Measurements from ENCODE around the gene PRKN.

The PRKN gene

DNA sequence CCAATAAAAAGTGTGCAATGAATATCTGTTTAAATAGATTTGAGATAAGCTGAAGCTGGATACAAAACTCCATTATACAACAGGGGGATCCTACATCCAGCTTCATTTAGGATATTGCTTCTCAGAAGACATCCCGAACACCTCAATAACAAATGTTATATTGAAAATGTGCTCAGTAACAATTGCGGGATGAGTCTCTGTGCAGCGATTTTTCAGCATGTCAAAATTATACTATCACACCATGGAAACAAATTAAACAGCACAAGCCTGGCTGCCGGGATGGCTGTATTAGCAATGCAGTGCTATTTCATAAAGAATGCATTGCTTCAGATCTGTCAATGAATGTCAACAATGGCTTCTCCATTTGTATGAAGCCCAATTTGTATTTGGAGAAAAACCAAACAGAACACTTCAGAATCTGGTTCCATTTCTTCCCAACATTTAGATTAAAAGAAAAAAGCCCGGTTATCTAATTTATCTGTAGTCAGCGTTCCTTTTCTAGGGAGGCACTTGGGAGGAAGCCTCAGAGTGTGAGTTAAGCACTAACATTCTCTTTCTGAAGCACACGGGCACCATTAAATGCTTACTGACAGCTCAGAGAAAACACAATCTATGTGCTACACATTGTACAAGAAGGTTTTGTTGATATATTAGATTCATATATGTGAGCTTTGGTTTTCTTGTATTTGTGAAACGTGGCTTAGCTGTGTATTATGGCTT lies 1142.8 kb downstream of the PRKN start:
- TF ChIP-seq, protein P1, sequence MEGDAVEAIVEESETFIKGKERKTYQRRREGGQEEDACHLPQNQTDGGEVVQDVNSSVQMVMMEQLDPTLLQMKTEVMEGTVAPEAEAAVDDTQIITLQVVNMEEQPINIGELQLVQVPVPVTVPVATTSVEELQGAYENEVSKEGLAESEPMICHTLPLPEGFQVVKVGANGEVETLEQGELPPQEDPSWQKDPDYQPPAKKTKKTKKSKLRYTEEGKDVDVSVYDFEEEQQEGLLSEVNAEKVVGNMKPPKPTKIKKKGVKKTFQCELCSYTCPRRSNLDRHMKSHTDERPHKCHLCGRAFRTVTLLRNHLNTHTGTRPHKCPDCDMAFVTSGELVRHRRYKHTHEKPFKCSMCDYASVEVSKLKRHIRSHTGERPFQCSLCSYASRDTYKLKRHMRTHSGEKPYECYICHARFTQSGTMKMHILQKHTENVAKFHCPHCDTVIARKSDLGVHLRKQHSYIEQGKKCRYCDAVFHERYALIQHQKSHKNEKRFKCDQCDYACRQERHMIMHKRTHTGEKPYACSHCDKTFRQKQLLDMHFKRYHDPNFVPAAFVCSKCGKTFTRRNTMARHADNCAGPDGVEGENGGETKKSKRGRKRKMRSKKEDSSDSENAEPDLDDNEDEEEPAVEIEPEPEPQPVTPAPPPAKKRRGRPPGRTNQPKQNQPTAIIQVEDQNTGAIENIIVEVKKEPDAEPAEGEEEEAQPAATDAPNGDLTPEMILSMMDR (IDR thresholded peaks at IDR 0.05), result no peak

DNA sequence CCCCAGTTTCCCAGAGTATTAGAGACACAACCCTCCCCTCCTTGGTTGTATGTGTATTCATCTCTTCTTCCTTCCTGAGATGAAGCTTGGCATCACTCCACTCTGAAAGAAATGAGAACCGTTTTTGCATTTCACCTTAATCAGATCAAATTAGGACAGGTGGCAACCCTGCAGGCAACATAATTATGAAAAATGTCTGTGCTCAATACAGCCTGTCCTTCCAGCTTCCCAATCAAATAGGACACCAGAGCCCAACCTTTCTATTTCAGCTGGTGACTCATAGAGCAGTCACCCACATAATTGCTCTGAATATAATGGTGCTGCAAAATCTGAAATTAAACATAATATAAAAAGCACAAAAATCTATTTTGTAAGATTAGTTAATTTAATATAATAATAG lies 1143.5 kb downstream of the PRKN start:
- TF ChIP-seq, protein P1 (IDR thresholded peaks at IDR 0.05), result no peak

DNA sequence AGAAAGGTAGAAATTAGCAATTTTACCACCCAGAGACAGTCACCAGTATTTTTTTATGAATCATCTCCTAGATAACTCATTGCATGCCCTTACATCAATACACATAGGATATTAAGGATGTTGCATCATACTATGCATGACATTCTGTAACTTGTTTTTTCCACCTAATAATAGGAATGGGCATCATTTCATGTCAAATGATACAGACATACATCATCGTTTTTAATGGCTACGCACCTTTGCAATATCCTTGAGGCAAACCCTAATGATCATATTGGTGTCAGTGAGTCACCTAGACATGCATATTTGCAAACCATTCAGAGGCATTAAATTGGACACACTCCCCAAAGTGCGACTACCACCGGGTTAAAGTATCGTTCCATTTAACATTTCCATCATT lies 1144.0 kb downstream of the PRKN start:
- TF ChIP-seq, protein P1 (IDR thresholded peaks at IDR 0.05), result no peak

DNA sequence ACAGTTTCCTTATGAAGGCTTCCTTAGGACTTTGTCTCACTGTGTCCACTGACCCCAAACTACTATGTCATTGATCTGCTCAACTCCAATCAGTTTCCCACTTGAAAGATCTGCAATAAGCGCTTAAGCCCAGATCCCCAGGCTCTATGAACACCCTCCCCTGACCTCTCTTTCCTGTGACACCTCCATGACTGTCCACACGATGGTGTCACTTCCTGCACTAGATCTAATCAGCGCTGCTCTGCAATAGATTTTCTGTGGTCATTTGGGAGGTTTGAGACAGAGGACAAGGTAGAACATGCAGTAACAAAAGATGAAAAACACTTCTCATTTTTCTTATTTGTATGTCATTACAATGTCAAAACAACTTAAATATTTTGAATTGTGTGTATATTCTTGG lies 1149.1 kb downstream of the PRKN start:
- TF ChIP-seq, protein P1 (IDR thresholded peaks at IDR 0.05), result no peak

DNA sequence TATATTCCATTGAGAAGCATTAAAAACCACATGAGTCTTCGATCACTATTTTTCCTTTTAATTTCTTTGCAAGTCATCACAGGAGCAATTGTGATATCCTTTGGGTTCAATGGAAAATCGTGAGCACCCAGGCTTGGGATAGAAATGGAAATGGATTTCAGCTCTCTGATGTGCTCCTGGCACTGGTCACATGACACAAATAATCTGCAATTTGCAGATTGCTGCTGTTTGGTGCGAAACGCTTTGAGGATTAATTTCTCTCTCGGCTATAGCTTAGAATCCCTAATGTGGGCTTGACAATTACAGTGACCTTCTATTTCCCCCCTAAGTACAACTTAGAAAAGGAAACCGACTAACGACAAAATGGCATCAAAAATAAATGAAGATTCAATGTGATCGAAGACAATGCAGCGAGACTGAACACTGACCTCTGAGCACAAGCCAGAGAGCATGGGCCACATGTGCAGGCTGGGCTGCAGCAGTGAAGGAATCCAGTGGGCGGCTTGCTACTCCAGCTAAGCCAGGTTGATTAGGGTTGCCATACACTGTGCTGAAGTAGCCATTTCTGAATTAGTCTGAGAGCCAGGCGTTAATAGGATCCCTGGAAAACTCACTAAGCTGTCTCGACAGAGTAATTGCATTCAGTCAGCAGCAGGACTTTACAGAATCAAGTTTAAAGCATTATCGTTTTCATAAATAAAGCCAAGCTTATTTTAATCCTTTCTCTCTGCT lies 1151.9 kb downstream of the PRKN start:
- TF ChIP-seq, protein P1 (IDR thresholded peaks at IDR 0.05), result no peak

DNA sequence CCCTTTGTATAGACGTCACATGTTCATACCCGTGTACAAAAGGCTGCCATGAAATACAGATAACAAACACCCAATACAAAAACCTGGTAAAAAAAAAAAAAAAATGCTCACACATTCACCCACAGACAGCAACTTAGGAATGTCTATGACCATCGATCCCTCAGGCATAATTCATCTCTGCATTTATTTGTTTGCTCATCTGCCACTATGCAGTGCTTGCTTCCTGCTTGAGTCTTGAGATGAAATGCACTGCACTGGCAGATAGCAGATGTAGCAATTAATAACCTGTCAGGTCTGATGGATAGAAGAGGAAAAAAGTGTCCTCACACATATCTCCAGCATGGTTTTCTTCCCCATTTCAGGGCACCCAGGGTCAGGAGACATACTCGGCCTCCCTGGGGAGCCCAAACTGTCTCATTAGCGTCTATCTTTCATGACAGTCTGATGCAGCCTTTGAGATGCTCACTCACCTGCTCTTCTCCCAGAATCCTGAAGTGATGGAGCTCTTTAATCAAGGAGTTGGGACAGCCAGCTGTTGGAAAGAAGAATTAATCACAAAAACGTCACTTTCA lies 1158.6 kb downstream of the PRKN start:
- TF ChIP-seq, protein P1 (IDR thresholded peaks at IDR 0.05), result no peak

DNA sequence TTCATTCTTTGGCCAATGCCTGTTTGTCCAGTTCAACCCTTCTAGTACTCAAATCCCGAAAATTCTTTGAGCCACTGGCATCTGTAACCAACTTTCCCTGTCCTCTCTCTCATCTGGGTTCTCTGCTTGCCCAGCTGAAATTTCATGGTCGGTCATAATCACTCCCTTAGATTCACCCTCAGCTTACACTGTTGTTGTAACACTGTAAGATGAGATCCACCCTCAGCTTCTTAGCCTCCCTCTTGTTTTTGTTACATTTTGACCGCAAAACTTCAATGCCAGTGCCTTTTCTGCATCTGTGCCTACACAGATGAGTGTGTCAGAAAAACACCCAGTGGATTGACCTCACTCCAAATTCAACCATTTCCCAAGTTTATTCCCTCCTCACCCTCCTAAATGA lies 1162.6 kb downstream of the PRKN start:
- TF ChIP-seq, protein P1 (IDR thresholded peaks at IDR 0.05), result no peak

Data from LNCAP (cell line).